GM15510 (cell line): ENCODE measurements around the gene TMEM94.

Experiments
- POLR2A ChIP-seq: IDR thresholded peaks from 3 replicates; pipeline ENCODE4 v1.6.1; 2011; ENCODE audit warnings: borderline replicate concordance; ENCODE audit not compliant: insufficient read length; ENCODE audit errors: extremely low read depth

TMEM94 gene

DNA sequence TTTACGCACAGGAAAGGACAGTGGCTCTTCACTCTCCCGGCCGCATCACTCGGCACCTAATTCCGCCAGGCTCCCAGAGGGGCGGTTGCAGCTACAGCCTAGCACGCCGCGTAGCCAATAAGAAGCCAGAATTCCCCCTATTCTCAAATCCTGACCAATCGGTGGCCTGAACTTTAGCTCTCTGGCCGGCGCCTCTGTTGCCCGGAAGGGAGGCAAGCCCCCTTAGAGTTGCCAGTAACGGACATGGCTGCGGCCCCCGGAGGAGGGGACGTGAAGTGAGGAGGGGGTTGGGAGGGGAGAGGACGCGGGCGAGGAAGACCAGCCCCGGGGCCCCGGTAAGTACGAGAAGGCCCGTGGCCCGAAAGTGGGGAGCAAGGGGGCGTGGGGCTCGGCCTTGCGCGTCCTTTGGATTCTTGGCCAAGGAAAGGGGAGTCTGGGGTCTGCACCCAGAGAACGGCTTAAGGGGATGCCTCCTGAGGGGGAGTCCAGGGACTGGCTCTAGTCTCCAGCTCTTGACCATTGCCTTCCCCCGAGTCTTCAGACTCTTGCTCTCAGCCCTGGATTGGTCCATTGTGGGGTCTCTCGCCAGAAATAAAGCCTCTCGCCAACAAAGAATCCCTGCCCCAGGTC lies at the start of gene TMEM94:
Gene TMEM94 (plus strand): TSS at position 219 of the 630 bp plus-strand sequence. CDS start 15,271 bp downstream, outside the sequence.
- peak; percentile 44 for TF ChIP-seq POLR2A

GRCh38 chr17:75407655-75408352 lies 48.6 kb upstream of the TMEM94 start:
- TF ChIP-seq POLR2A: no peak

- no peak for TF ChIP-seq POLR2A
These were observed 46.3 kb upstream of the TMEM94 start for GRCh38 chr17:75410141-75410540.

DNA sequence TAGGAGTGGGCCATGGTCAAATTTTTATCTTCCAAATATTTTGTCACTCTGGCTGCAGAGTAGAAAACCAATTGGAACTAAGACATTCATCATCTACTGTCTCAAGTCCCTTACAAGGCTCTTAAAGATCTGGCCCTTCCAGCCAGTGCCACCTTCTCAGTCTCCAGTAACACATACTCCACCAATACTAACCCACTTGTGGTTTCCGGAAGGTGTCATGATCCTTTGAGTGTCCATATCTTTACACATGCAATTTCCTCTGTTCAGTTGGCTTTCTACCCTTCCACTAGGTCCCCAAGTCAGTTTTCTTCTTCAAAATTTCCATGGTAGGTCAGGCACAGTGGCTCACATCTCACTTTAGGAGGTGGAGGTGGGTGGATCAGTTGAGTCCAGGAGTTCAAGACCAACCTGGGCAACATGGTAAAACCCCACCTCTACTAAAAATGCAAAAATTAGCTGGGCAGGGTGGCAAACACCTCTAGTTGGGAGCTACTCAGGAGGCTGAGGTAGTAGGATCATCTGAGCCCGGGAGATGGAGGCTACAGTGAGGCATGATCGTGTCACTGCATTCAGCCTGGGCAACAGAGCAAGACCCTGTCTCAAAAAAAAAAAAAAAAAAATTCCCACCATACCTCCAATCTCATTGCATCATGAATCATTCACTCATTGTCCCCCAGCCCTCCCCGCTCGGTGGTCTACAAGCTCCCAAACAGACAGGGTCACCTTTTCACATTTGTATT lies 44.9 kb upstream of the TMEM94 start:
- no peak for TF ChIP-seq POLR2A

DNA sequence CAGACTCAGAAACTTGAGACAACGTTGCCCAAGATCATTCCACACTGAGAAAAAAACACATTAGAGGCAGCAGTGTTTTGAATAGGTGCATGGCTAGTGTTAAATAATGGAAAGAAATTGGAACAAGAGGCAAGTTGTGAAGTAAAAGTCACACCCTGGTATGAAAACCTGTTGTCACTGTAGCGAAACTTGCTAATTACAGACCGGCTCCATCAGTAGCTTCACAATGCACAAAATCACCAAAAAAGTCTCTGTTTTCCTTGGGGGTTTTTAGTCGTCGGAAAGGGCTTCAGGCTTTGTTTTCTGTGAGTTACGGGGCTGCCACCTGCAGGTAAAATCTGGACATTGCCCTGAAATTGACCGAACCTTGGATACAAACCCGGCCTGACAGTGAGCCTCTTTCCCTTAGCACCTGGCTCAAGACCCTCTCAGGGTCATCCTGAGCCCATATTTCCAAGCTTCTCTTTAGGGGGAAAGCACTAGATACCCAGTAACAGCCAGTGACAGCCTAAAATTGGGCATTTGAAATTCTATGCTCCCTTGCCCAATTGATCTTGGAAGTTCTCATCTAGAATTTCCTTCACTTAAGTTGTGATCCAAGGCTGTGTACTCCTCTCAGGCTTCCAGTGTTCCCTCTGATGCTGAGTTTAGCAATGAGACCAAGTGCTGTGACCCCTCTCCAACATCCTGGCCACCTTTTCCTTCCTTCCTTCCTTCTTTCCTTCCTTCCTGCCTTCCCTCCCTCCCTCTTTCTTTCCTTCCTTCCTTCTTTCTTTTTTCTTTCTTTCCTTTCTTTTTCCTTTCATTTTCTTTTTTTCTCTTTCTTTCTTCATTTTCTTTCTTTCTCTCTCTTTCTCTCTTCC lies 43.7 kb upstream of the TMEM94 start:
- no peak for TF ChIP-seq POLR2A

DNA sequence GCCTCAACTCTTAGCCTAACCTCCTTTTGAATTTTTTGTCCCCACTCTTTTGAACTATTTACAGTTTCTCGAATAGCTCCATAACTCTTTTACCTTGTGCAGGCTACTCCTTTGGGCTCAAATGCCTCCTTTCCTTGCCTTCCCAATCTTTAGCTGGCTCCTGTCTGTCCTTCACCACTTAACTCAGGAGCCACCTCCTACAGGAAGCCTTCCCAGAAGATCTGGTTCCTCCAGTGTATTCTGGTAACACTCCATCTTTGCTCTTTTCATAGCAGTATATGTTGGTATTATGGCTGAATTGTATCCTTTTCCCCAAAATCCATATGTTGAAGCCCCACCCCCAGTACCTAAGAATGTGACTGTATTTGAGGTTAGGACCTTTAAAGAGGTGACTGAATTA lies 41.9 kb upstream of the TMEM94 start:
- no peak for TF ChIP-seq POLR2A

GRCh38 chr17:75416006-75416405 lies 40.4 kb upstream of the TMEM94 start:
- no peak for TF ChIP-seq POLR2A

GRCh38 chr17:75417054-75417580 lies 39.3 kb upstream of the TMEM94 start:
- no peak for TF ChIP-seq POLR2A

DNA sequence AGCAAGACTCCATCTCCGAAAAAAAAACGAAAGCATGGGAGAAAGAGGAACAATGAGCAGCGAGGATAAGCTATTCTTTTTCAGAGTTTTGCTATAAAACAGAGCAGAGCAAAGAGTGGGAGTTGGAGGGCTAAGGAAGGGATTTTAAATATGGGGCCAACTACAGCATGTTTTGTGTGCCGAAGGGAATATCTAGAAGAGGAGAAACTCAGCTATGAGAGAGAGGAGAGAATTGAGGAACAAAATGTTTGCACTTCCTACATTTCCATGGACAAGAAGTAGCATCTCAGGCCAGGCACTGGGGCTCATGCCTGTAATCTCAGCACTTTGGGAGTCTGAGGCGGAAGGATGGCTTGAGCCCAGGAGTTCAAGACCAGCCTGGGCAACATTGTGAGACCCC lies 37.9 kb upstream of the TMEM94 start:
- no peak for TF ChIP-seq POLR2A

DNA sequence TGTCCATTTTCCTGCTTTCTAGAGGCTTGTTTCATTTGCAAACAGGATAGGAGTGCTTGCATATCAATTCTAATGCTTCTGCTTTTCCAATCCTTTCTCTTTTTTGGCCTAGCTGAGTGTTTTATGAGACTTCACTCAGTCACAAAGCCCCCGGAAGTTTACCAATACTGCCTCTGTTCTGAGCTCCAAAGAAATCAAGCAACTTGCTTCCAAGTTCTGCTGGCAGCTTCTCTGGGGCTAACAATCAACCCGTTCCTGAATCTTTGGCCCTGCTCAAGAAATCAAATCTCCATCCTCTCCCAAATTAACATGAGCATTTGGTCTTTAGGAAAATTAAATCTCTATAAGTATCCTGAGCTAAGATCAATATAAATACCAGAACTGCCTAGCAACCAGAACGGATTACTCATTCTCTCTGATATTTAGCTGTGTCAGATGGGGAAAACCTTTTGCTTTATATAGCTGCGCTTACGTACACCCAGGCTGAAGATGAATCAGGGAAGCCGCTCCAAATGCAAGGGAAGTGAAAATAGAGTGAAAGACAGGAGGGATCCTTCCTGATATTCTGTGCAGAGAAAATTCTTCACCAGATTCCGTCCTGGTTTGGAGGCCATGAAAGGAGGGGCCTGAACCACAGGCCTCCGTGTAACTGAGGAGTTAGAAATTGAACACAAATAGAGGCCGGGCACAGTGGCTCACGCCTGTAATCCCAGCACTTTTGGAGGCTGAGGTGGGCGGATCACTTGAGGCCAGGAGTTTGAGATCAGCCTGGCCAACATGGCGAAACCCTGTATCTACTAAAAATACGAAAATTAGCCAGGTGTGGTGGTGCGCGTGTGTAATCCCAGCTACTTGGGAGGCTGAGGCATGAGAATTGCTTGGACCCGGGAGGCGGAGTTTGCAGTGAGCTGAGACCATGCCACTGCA lies 27.6 kb upstream of the TMEM94 start:
- TF ChIP-seq POLR2A: no peak

DNA sequence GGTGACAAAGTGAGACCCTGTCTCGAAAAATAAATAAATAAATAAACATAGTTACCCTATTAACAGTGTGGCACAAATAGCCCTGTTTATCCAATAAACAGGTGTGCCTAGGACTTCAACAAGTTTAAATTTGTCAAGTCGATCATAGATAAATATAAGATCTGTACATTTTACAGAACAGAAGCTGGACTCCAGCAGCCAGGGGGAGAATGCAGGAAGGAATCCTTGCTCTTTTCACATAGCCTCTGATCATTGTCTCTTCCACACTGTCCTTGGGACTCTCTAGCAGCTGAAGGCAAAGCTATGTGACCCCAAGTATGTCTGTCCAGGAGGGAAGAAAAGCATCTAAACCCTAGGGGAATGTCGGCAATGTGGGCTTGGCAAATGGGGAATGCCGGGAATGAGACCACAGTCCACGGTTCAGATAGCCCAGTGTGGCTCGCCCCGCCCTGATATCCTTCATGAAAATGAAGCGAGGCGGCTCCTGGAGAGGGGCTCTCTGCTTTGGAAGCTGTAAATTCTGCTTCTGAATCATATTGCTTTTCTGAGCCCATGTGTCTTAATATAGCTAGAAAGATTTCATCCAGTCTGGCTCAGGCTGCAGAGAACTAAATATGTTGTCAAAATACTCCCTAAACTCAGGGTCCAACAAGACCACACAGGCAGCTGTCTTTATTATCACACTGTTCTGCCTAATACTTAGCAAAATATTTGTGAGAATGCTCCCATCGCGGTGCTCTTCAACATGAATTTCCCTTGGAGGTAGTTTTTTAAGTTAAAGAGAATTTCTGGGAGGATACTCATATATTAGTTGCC lies 26.1 kb upstream of the TMEM94 start:
- no peak for TF ChIP-seq POLR2A

GRCh38 chr17:75433218-75433783 lies 23.1 kb upstream of the TMEM94 start:
- TF ChIP-seq POLR2A: no peak

GRCh38 chr17:75439287-75439686 lies 17.1 kb upstream of the TMEM94 start:
- no peak for TF ChIP-seq POLR2A
